Measurements from ENCODE around the gene C4BPB. TPM values are rescaled to one million over a fixed set of nuclear protein-coding genes. Genes with fewer than 3 reads are reported as not detected.

C4BPB gene
- total and polyA plus RNA-seq, 2 donors (not counting 3 experiments of a cell fraction or from before 2014, with no cell fraction given), result not detected

GRCh38 chr1:207129053-207129452, 40.4 kb downstream of the C4BPB start:
- no peaks in the 10 kb centered on the region for H4K20me1 ChIP-seq (replicated peaks; ENCODE audit: control insufficient read depth, extremely low read depth, insufficient read depth, low read length)
- ChIA-PET POLR2A (no interaction called here), CTCF (no interaction called here)
- no peaks in the 10 kb centered on the region for H3K36me3 ChIP-seq (ENCODE audit: control insufficient read depth in 2 of 2, extremely low read depth in 1 of 2, insufficient read depth in 2 of 2, low read length in 2 of 2)
- DNase-seq (ENCODE audit: low read depth, low spot score), result no peak
- no peak overlapping the region for H3K27ac ChIP-seq (ENCODE audit: insufficient read depth, low read depth, low read length)
- H3K9me3 ChIP-seq (replicated peaks; ENCODE audit: control insufficient read depth, insufficient read depth, low read length), result no peaks in the 10 kb centered on the region
- no peak overlapping the region for H3K9ac ChIP-seq (replicated peaks; ENCODE audit: extremely low read depth, insufficient read depth, low read length)
- no peaks in the 10 kb centered on the region for H3K9me1 ChIP-seq (replicated peaks; ENCODE audit: control insufficient read depth, extremely low read depth, insufficient read depth, low read length)
- dilution Hi-C loops (cut with MboI; ENCODE audit: extremely low pct_ligation_motif_present, low sequenced_read_pairs), result no loop called here
- no peak overlapping the region for H3K4me3 ChIP-seq (replicated peaks in 1 of 3; ENCODE audit: insufficient read depth in 1 of 3, low read depth in 1 of 3, low read length in 3 of 3)
- no peak overlapping the region for H3K4me2 ChIP-seq (ENCODE audit: insufficient read depth, low read length)
- H2AFZ ChIP-seq (ENCODE audit: low read depth, low read length), result no peak overlapping the region
- no TSS peak for BruUV-seq (replicated peaks)
- FAIRE-seq, result no peak
- H3K27me3 ChIP-seq (ENCODE audit: control insufficient read depth in 2 of 2, insufficient read depth in 2 of 2, low read length in 2 of 2), result peaks cover 0 to 2% of the 10 kb centered on the region in 2 experiments
- H3K4me1 ChIP-seq (ENCODE audit: control insufficient read depth, extremely low read depth, insufficient read depth, low read length), result no peaks in the 10 kb centered on the region
- no peak for TF ChIP-seq FOS (IDR thresholded peaks at IDR 0.05; ENCODE audit: borderline replicate concordance, insufficient read depth, low read length)
- no peak for TF ChIP-seq GATA2 (IDR thresholded peaks at IDR 0.05; ENCODE audit: insufficient read depth, insufficient read length, low read depth, low read length)
- TF ChIP-seq, protein P1, sequence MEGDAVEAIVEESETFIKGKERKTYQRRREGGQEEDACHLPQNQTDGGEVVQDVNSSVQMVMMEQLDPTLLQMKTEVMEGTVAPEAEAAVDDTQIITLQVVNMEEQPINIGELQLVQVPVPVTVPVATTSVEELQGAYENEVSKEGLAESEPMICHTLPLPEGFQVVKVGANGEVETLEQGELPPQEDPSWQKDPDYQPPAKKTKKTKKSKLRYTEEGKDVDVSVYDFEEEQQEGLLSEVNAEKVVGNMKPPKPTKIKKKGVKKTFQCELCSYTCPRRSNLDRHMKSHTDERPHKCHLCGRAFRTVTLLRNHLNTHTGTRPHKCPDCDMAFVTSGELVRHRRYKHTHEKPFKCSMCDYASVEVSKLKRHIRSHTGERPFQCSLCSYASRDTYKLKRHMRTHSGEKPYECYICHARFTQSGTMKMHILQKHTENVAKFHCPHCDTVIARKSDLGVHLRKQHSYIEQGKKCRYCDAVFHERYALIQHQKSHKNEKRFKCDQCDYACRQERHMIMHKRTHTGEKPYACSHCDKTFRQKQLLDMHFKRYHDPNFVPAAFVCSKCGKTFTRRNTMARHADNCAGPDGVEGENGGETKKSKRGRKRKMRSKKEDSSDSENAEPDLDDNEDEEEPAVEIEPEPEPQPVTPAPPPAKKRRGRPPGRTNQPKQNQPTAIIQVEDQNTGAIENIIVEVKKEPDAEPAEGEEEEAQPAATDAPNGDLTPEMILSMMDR (IDR thresholded peaks at IDR 0.05; ENCODE audit: extremely low read depth in 1 of 2, insufficient read depth in 1 of 2, low read depth in 1 of 2, low read length in 2 of 2), result no peak
- TF ChIP-seq JUN (IDR thresholded peaks at IDR 0.05; ENCODE audit: borderline replicate concordance, insufficient read depth, insufficient read length, low read depth), result no peak
- no peak for TF ChIP-seq MYC (IDR thresholded peaks at IDR 0.05; ENCODE audit: low read depth, low read length)
- TF ChIP-seq POLR2AphosphoS5 (IDR thresholded peaks at IDR 0.05; ENCODE audit: insufficient read depth, low read depth, low read length), result no peak
- no peak for TF ChIP-seq POLR2A (IDR thresholded peaks at IDR 0.05; ENCODE audit: low read depth, low read length)
- TF ChIP-seq EZH2 (IDR thresholded peaks at IDR 0.05; ENCODE audit: borderline replicate concordance, low read depth, low read length, severe bottlenecking), result no peak
- TF ChIP-seq MAX (IDR thresholded peaks at IDR 0.05; ENCODE audit: insufficient read depth, insufficient read length), result no peak
- intact Hi-C loops (cut with micrococcal nuclease), result no loop called here
- H3K79me2 ChIP-seq (ENCODE audit: control insufficient read depth, insufficient read depth, low read length), result no peaks in the 10 kb centered on the region
